ENCODE measurements around the gene CACNG4.

Gene CACNG4

GRCh38 chr17:67082107-67082506 lies 117.6 kb downstream of the CACNG4 start:
- Histone ChIP-seq H3K4me3 (ENCODE audit: low read length in 2 of 2) (peak overlapping the region in 1 of 2 donors; percentile 15), H3K36me3 (ENCODE audit: control insufficient read depth in 2 of 2, insufficient read depth in 2 of 2, low read length in 2 of 2) (peaks cover 12 to 17% of the 10 kb centered on the region in 2 donors), H3K9ac (ENCODE audit: low read depth in 1 of 2, low read length in 2 of 2) (no peak overlapping the region), H3K4me1 (ENCODE audit: control insufficient read depth in 2 of 2, insufficient read depth in 2 of 2, low read length in 2 of 2) (peaks cover 0 to 3% of the 10 kb centered on the region in 2 donors), H3K9me3 (ENCODE audit: control insufficient read depth in 2 of 2, low read length in 2 of 2) (no peaks in the 10 kb centered on the region), H3K27ac (ENCODE audit: low read depth in 2 of 2, low read length in 2 of 2) (no peak overlapping the region), H3K27me3 (ENCODE audit: control insufficient read depth in 2 of 2, insufficient read depth in 2 of 2, low read length in 2 of 2) (no peaks in the 10 kb centered on the region)

Measured in mucosa of rectum (tissue), 2 donors.